HEK293 (cell line): ENCODE data around the gene NOTCH3.

Source experiments
- CTCF ChIA-PET: fragments of 350-600 bp; formaldehyde crosslinking; extraction: SDS; loops from one replicate; lab custom pipeline; 2021; ENCODE audit warnings: antibody characterized with exemption; lab: Yijun Ruan, JAX
- POLR2A ChIA-PET: fragments of 300-600 bp; formaldehyde crosslinking; extraction: SDS; loops from one replicate; lab custom pipeline; 2020; ENCODE audit warnings: antibody characterized with exemption, inconsistent platforms; lab: Yijun Ruan, JAX
- H3K27ac ChIP-seq: fragments of 200-500 bp; sonication (Bioruptor generic); 2 replicates; pipeline ENCODE4 v1.5.1; 2014; ENCODE audit warnings: low read depth, low read length, control low read depth, inconsistent platforms; ENCODE audit errors: extremely low read depth
- H3K36me3 ChIP-seq, 2 experiments: fragments of 200-500 bp in 1 of 2; sonication (Bioruptor generic) in 1 of 2; 1 replicate in 1 of 2; 2 replicates in 1 of 2; pipeline ENCODE4 v1.5.1; 2014 to 2017; ENCODE audit warnings: inconsistent platforms in 2 of 2, low read length in 2 of 2; ENCODE audit not compliant: control insufficient read depth in 2 of 2, insufficient read depth in 1 of 2
- H3K4me1 ChIP-seq: fragments of 200-500 bp; sonication (Bioruptor generic); 2 replicates; pipeline ENCODE4 v1.5.1; 2014; ENCODE audit warnings: mild to moderate bottlenecking, low read length, inconsistent platforms; ENCODE audit not compliant: control insufficient read depth, insufficient read depth
- H3K4me3 ChIP-seq: 2 replicates; pipeline ENCODE4 v1.5.1; 2011; ENCODE audit warnings: low read depth, mild to moderate bottlenecking, control low read depth, low read length, moderate library complexity
- H3K9me3 ChIP-seq: fragments of 200-500 bp; sonication (Bioruptor generic); 2 replicates; pipeline ENCODE4 v1.5.1; 2014; ENCODE audit warnings: low read depth, low read length, inconsistent platforms; ENCODE audit not compliant: control insufficient read depth, insufficient read depth
- CTCF ChIP-seq: fragments of 450-650 bp; formaldehyde crosslinking; IDR thresholded peaks from 2 replicates; pipeline ENCODE4 v1.5.1; 2016; ENCODE audit warnings: missing biosample characterization, missing genetic modification characterization
- GLIS1 ChIP-seq: fragments of 450-650 bp; formaldehyde crosslinking; IDR thresholded peaks from 2 replicates; pipeline ENCODE4 v1.5.1; 2016; ENCODE audit warnings: missing biosample characterization, missing genetic modification characterization
- GLIS2 ChIP-seq: fragments of 450-650 bp; formaldehyde crosslinking; IDR thresholded peaks from 2 replicates; pipeline ENCODE4 v1.5.1; 2016; ENCODE audit warnings: missing biosample characterization, missing genetic modification characterization
- PRDM1 ChIP-seq: fragments of 450-650 bp; formaldehyde crosslinking; IDR thresholded peaks from 2 replicates; pipeline ENCODE4; 2016; ENCODE audit warnings: missing biosample characterization, missing genetic modification characterization
- SALL2 ChIP-seq: fragments of 450-650 bp; formaldehyde crosslinking; IDR thresholded peaks from 2 replicates; pipeline ENCODE4 v1.5.0; 2017; ENCODE audit warnings: missing biosample characterization, mild to moderate bottlenecking, missing genetic modification characterization, borderline replicate concordance
- YY2 ChIP-seq: fragments of 450-650 bp; formaldehyde crosslinking; IDR thresholded peaks from 2 replicates; pipeline ENCODE4 v1.5.1; 2016; ENCODE audit warnings: missing biosample characterization, missing genetic modification characterization
- ZBTB11 ChIP-seq: fragments of 450-650 bp; formaldehyde crosslinking; conservative IDR thresholded peaks from 2 replicates; pipeline ENCODE4 v1.5.1; 2016; ENCODE audit warnings: low read depth, missing biosample characterization, missing genetic modification characterization
- ZFP3 ChIP-seq: fragments of 450-650 bp; formaldehyde crosslinking; IDR thresholded peaks from 2 replicates; pipeline ENCODE4 v1.5.1; 2016; ENCODE audit warnings: low read depth, missing biosample characterization, missing genetic modification characterization
- ZFP37 ChIP-seq: fragments of 450-650 bp; formaldehyde crosslinking; IDR thresholded peaks from 2 replicates; pipeline ENCODE4 v1.5.1; 2016; ENCODE audit warnings: missing biosample characterization, missing genetic modification characterization
- ZIC2 ChIP-seq: fragments of 450-650 bp; formaldehyde crosslinking; IDR thresholded peaks from 2 replicates; pipeline ENCODE4 v1.5.1; 2016; ENCODE audit warnings: missing biosample characterization, missing genetic modification characterization
- ZNF114 ChIP-seq: fragments of 450-650 bp; formaldehyde crosslinking; IDR thresholded peaks from 2 replicates; pipeline ENCODE4 v1.5.0; 2017; ENCODE audit warnings: missing biosample characterization, missing genetic modification characterization
- ZNF121 ChIP-seq: fragments of 450-650 bp; formaldehyde crosslinking; IDR thresholded peaks from 2 replicates; pipeline ENCODE4 v1.5.1; 2016; ENCODE audit warnings: missing biosample characterization, missing genetic modification characterization
- ZNF148 ChIP-seq: fragments of 450-650 bp; formaldehyde crosslinking; IDR thresholded peaks from 2 replicates; pipeline ENCODE4 v1.5.0; 2017; ENCODE audit warnings: missing biosample characterization, missing genetic modification characterization, borderline replicate concordance
- ZNF169 ChIP-seq: fragments of 450-650 bp; formaldehyde crosslinking; IDR thresholded peaks from 2 replicates; pipeline ENCODE4 v1.5.1; 2016; ENCODE audit warnings: missing biosample characterization, missing genetic modification characterization
- ZNF239 ChIP-seq: fragments of 450-650 bp; formaldehyde crosslinking; IDR thresholded peaks from 2 replicates; pipeline ENCODE4 v1.5.1; 2016; ENCODE audit warnings: missing biosample characterization, missing genetic modification characterization
- ZNF311 ChIP-seq: fragments of 450-650 bp; formaldehyde crosslinking; IDR thresholded peaks from 2 replicates; pipeline ENCODE4 v1.5.1; 2017; ENCODE audit warnings: missing biosample characterization, missing genetic modification characterization, borderline replicate concordance
- ZNF48 ChIP-seq: fragments of 450-650 bp; formaldehyde crosslinking; IDR thresholded peaks from 2 replicates; pipeline ENCODE4 v1.5.1; 2016; ENCODE audit warnings: missing biosample characterization, missing genetic modification characterization
- ZNF585B ChIP-seq: fragments of 450-650 bp; formaldehyde crosslinking; IDR thresholded peaks from 2 replicates; pipeline ENCODE4 v1.5.1; 2016; ENCODE audit warnings: missing biosample characterization, missing genetic modification characterization
- ZNF660 ChIP-seq: fragments of 450-650 bp; IDR thresholded peaks from 2 replicates; pipeline ENCODE4 v1.5.1; 2018; ENCODE audit warnings: missing biosample characterization, mild to moderate bottlenecking, missing genetic modification characterization
- ZXDB ChIP-seq: fragments of 450-650 bp; formaldehyde crosslinking; IDR thresholded peaks from 2 replicates; pipeline ENCODE4 v1.5.1; 2016; ENCODE audit warnings: missing biosample characterization, missing genetic modification characterization
- TF ChIP-seq, protein P1 (sequence below): fragments of 450-650 bp; formaldehyde crosslinking; IDR thresholded peaks from 2 replicates; pipeline ENCODE4 v1.5.1; 2016; ENCODE audit warnings: missing biosample characterization, missing genetic modification characterization

NOTCH3 gene

DNA sequence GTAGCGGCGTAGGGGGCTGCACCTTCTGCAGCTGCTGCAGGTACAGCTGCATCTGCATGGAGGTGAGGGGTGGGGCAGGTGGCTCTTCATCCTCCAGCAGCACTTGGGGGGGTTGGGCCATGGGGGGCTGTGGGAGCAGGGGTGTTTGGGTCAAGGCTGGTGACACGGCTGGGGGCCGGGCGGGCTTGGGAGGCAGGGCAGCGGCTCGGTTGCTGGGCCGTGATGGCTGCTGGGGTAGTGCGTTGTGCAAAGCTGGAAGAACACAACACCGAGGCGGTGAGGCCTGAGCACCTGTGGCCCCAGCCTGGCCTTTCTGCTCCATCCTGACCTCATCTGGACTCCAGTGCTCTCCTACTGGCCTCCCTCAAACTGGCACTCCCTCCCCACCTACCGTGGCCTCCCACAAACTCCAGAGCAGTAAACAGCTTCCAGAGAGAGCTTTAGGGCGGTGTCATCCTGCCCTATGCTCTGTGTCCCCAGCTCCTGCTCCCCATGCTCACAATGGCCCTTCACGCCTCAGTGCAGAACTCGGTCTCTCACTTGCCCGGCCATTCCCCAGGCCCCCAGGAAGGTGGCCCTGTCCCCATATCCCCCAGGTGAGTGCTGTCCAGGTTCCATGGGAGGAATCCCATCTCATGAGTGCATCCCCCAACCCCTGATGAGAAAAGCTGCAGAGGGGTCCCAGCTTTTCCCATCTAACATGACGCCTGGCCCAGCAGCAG, 42.6 kb upstream of the NOTCH3 start:
- H3K9me3 ChIP-seq: no peaks in the 10 kb centered on the region
- POLR2A ChIA-PET: no interaction called here
- no peaks in the 10 kb centered on the region for H3K4me1 ChIP-seq
- peaks cover 3 to 91% of the 10 kb centered on the region in 2 experiments; a peak in 1 of 3 replicates for H3K36me3 ChIP-seq
- H3K27ac ChIP-seq: no peak overlapping the region
- TF ChIP-seq ZFP37 (tag by site-specific recombination) (no peak), YY2 (tag by site-specific recombination) (no peak), GLIS1 (tag by site-specific recombination) (peak; percentile 49; the same call in 1 of the 2 replicates), GLIS2 (tag by site-specific recombination) (peak; percentile 11; the same call in 1 of the 2 replicates)
- CTCF ChIA-PET: interaction anchor here (0.5 to 1.5 kb wide), 2 partner anchors 8 to 153 kb away, joined by 4 read pairs; no protein-coding TSS in a partner anchor
- no peak overlapping the region for H3K4me3 ChIP-seq

- H3K4me1 ChIP-seq: no peaks in the 10 kb centered on the region
- no peak overlapping the region for H3K4me3 ChIP-seq
- CTCF ChIA-PET: interaction anchor here (0.5 kb wide), 1 partner anchor 90 kb away, joined by 4 read pairs; no protein-coding TSS in a partner anchor
- TF ChIP-seq ZIC2 (tag by site-specific recombination) (peak; percentile 74), ZBTB11 (tag by site-specific recombination) (no peak), ZNF660 (tag by site-specific recombination) (peak; percentile 68; the same call in 1 of the 2 replicates)
- no peak overlapping the region for H3K27ac ChIP-seq
- H3K9me3 ChIP-seq: no peaks in the 10 kb centered on the region
- peaks cover 10 to 87% of the 10 kb centered on the region in 2 experiments; a peak in 2 of 3 replicates for H3K36me3 ChIP-seq
- POLR2A ChIA-PET: interaction anchor here (0.6 kb wide), 1 partner anchor 543 kb away, joined by 3 read pairs; no protein-coding TSS in a partner anchor
Observed at GRCh38 chr19:15241259-15241910, 40.6 kb upstream of the NOTCH3 start.

GRCh38 chr19:15240515-15240914, 39.7 kb upstream of the NOTCH3 start:
- H3K9me3 ChIP-seq: no peaks in the 10 kb centered on the region
- no peaks in the 10 kb centered on the region for H3K4me1 ChIP-seq
- ChIA-PET POLR2A (no interaction called here), CTCF (interaction anchor here (0.5 kb wide), 1 partner anchor 89 kb away, joined by 4 read pairs; no protein-coding TSS in a partner anchor)
- H3K36me3 ChIP-seq: peaks cover 14 to 87% of the 10 kb centered on the region in 2 experiments; a peak in 2 of 3 replicates
- H3K27ac ChIP-seq: no peak overlapping the region
- H3K4me3 ChIP-seq: no peak overlapping the region
- TF ChIP-seq CTCF (tag by site-specific recombination) (no peak), SALL2 (tag by site-specific recombination) (no peak), ZFP3 (no peak), ZNF48 (tag by site-specific recombination) (no peak), GLIS2 (tag by site-specific recombination) (no peak), ZNF239 (no peak), PRDM1 (tag by site-specific recombination) (no peak), ZNF585B (tag by site-specific recombination) (no peak), ZNF169 (tag by site-specific recombination) (no peak), ZXDB (tag by site-specific recombination) (no peak), ZNF311 (tag by site-specific recombination) (no peak), ZNF148 (tag by site-specific recombination) (no peak), ZNF121 (tag by site-specific recombination) (no peak), ZNF114 (no peak)
- TF ChIP-seq, protein P1, sequence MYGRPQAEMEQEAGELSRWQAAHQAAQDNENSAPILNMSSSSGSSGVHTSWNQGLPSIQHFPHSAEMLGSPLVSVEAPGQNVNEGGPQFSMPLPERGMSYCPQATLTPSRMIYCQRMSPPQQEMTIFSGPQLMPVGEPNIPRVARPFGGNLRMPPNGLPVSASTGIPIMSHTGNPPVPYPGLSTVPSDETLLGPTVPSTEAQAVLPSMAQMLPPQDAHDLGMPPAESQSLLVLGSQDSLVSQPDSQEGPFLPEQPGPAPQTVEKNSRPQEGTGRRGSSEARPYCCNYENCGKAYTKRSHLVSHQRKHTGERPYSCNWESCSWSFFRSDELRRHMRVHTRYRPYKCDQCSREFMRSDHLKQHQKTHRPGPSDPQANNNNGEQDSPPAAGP (tag by site-specific recombination): no peak
